HG03025 (cell line): ENCODE measurements around the gene TCP11L1.
A peak's percentile ranks its signal among the peaks of the same experiment; 100 is the strongest.
"Not testable (repeated sequence)": the region's sequence is repeated elsewhere in the genome, so short reads cannot be mapped to it uniquely, and the experiment has no call there.

Experiments
- ATAC-seq: cut with Tn5 transposase; IDR thresholded peaks from one replicate; pipeline ENCODE4 v1.9.1; 2021; ENCODE audit warnings: mild to moderate bottlenecking, moderate library complexity; ENCODE audit not compliant: unreplicated experiment, low FRiP score

TCP11L1 gene

GRCh38 chr11:33028537-33028914, 10.8 kb upstream of the TCP11L1 start:
- no peak for ATAC-seq

- not testable (repeated sequence) for ATAC-seq
Measured at GRCh38 chr11:33029218-33029617, 10.2 kb upstream of the TCP11L1 start.

- no peak for ATAC-seq
Measured at GRCh38 chr11:33033493-33033892, 5.9 kb upstream of the TCP11L1 start.

DNA sequence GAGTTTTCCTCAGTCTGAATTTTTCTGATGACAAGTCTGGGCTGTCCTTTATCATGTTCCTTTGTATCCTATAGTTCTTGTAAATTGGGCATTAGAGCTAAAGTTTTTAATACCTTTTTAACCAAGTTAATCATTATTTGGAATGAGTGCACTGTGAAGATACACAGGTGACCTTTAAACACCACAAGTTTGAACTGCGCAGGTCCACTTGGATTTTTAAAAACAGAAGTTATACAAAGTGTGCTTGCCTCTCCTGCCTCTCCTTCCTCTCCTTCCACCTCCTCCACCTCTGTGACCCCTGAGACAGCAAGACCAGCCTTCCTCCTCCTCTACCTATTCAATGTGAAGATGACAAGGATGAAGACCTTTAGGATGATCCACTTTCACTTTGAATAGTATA, 4.4 kb upstream of the TCP11L1 start:
- no peak for ATAC-seq

DNA sequence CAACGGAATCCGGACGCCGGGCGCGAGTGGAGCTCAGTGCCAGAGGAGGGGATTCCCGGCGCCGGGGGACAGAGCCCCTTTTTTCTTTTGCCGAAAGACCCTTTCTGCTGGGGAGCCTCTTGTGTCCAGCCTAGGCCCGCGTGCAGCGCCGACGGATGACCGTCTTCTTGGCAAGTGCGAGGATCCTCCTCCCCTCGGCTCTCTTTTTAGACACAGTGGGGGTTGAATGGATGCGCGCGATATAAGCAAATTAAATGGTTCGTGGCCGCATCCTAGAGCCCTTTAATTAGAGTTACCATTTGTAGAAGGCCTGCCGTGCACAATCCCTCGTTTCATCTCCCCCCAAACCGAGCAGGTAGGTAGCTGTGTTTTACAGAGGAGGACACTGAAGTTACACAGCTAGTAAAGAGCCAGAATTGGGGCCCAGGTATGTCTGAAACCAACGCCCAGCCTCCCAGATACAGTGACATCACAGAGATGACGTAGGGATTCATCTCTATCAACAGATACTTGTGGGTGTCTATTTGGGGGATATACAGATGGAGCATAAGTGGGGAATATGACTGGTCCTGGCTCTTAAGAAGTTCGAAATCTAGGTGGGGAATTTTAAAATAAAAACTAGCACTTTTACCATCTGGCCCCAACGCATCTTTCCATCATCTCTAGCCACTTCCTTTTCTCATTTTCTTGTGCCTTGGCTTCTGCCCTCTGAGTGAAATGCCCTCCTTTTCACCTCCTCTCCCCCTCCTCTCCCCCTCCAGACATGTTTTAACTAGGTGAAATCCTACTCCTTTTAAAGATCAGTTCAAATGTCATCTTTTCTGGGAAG, 875 bp downstream of the TCP11L1 start:
- ATAC-seq = peak; percentile 25

GRCh38 chr11:33040862-33041453, 1.6 kb downstream of the TCP11L1 start:
- ATAC-seq = no peak

GRCh38 chr11:33043221-33043830, 4.0 kb downstream of the TCP11L1 start:
- no peak for ATAC-seq

- ATAC-seq = no peak
Measured at GRCh38 chr11:33044285-33044756, 4.9 kb downstream of the TCP11L1 start.

DNA sequence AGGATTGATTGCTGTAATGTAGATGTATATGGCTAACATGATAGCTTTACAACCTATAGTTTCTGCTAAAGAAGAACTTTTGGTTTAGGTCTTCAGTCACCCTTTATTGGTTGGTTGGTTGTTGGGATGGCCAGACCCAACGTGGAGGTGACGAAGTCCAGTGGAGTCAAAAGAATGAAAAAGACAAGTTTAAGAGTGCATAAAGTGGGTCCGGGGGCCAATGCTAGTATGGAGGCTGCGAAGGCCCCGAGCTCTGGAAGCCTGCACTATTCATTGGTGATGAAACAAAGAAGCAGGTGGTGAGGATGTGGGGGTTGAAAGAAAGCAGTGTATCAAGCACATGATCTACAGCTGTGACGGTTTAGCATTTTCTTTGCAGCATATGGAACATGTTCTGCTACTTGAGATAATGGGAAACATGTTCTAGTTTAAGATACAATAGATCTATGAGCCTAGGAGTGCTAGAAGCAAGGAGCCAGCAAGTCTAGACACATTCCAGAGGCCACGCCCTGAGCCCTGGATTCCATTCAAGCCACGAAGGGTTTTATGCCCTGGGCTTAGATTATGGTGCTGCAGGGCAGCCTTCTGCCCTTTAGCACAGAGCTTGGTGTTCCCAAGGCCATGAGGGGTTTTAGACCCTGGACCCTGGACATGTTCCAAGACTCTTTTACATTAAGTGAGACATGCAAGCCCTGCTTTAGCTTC, 6.3 kb downstream of the TCP11L1 start:
- ATAC-seq = no peak

GRCh38 chr11:33048701-33049100, 9.3 kb downstream of the TCP11L1 start:
- ATAC-seq = not testable (repeated sequence)

- not testable (repeated sequence) for ATAC-seq
Measured at GRCh38 chr11:33049565-33050408, 10.4 kb downstream of the TCP11L1 start.

- ATAC-seq = no peak
Measured at GRCh38 chr11:33052231-33052630, 12.9 kb downstream of the TCP11L1 start.

DNA sequence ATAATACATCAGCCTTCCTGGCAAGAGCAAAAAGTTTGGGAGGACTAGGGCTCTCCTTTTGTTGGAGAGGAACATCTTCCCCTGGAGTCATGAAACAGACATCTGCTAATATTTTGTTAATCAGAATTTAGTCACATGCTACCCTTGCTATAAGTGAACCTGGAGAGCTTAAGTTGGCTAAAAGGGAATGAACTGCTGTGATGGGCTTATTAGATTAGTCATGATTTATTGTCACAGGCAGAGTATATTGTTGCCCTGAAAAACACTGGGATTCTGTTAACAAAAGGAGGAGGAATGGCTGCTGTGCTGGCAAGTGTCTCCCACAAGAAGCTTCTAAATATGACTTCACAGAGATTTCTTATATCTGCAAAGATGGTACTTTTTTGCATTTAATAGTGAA, 16.0 kb downstream of the TCP11L1 start:
- no peak for ATAC-seq

DNA sequence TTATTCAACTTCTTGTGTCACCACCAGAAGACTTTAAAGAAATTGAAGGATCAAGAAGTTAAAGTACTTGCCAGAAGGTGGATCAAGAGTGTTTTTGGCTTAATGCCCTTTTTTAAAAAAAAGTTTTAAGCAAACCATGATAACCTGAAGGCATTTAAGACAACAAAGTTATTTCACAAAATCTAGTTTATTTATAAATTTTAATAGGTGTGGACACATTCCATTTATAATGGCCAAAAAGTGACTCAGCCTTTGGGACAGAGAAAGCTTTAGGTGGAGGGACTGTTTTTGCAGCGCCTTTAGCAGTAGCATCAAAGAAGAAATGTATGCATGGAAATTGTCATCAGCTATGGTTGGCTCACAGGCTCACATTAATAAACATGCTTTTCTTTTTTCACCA, 17.9 kb downstream of the TCP11L1 start:
- ATAC-seq = no peak

- ATAC-seq = no peak
Measured at GRCh38 chr11:33059331-33060007, 20.1 kb downstream of the TCP11L1 start.

DNA sequence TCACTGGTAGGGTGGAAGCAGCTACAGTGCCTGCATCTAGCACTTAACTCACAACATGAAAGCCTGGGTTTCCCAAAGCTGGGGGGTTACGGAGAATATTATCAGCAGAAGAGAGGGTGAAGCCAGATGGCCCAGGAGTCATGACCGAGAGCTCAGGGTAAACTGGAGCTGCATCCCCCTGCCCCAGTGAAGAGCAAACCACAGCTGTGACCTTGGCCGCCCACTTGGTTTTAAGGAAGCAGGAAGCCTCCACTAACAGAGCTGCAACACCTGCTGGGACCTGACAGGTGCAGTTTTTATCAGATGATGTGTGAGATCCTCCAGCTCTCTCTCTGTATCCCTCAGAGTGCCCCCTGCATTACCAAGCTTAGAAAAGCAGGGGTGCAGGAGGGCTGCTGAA, 20.9 kb downstream of the TCP11L1 start:
- ATAC-seq = no peak

GRCh38 chr11:33062137-33062536, 22.8 kb downstream of the TCP11L1 start:
- ATAC-seq = no peak

DNA sequence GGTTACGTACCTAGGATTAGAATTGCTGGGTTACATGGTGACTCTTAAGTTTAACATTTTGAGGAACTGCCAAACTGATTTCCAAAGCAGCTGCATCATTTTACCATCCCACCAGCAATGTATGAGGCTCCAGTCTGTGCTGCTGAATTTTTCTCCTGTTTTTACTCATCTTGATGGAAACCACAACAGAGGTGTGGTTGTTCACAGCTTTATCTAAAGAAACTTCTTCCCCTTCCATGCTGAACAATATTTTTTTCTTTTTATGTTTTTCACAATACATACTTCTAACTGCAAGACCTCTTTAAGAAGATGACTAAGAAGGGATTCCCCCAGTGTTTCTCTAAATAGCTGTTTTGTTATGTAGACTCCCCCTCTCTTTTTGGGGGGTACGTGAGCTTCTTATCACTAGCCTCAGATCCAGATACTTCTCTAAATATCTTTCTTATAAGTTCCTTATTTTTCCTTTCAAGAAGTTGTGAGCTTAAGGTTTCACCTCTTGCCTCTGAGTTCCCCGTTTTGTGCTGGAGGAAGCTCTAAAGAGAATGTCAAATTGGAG, 24.0 kb downstream of the TCP11L1 start:
- no peak for ATAC-seq
